IMR-90 (cell line): ENCODE measurements around the gene FHAD1.

Source experiments
- CTCF ChIP-seq: conservative IDR thresholded peaks from 2 replicates; pipeline ENCODE4 v1.5.1; 2012; ENCODE audit warnings: mild to moderate bottlenecking, low read depth, low read length, improper control_type of control experiment
- MAZ ChIP-seq: IDR thresholded peaks from 2 replicates; pipeline ENCODE4 v1.6.1; 2012; ENCODE audit warnings: low read depth, mild to moderate bottlenecking, low read length, improper control_type of control experiment, moderate library complexity, borderline replicate concordance
- MXI1 ChIP-seq: IDR thresholded peaks from 2 replicates; pipeline ENCODE4 v1.6.1; 2012; ENCODE audit warnings: low read depth, mild to moderate bottlenecking, low read length, moderate library complexity, borderline replicate concordance
- POLR2A ChIP-seq: IDR thresholded peaks from 2 replicates; pipeline ENCODE4 v1.6.1; 2012; ENCODE audit warnings: mild to moderate bottlenecking, low read depth, low read length
- RAD21 ChIP-seq: IDR thresholded peaks from 2 replicates; pipeline ENCODE4 v1.6.1; 2012; ENCODE audit warnings: low read length, improper control_type of control experiment
- SMC3 ChIP-seq: fragments of 150-350 bp; IDR thresholded peaks from 2 replicates; pipeline ENCODE4 v1.6.1; 2016; ENCODE audit warnings: low read depth, mild to moderate bottlenecking, antibody characterized with exemption, low read length, moderate library complexity
- USF2 ChIP-seq: fragments of 150-350 bp; IDR thresholded peaks from 2 replicates; pipeline ENCODE4 v1.6.1; 2017; ENCODE audit warnings: mild to moderate bottlenecking, antibody characterized with exemption, low read length, low read depth

- TF ChIP-seq CTCF: no peak
- no peak for TF ChIP-seq POLR2A
- no peak for TF ChIP-seq MXI1
- no peak for TF ChIP-seq USF2
- no peak for TF ChIP-seq SMC3
- TF ChIP-seq RAD21: no peak
- TF ChIP-seq MAZ: no peak
Measured at GRCh38 chr1:15357612-15358207, 110.7 kb downstream of the FHAD1 start.
